Progenitor cell of endocrine pancreas (in vitro differentiated cells): ENCODE measurements around the gene SALL3. TPM values are rescaled to one million over a fixed set of nuclear protein-coding genes. Genes with fewer than 3 reads are reported as not detected.

Experiments
- DNase-seq: peaks from one replicate; pipeline ENCODE4 v3.0.0; 2021; ENCODE audit warnings: low spot score; ENCODE audit not compliant: unreplicated experiment
- H3K27ac Mint-ChIP-seq: 2 replicates; pipeline ENCODE4 v1.8.0; 2021; ENCODE audit warnings: mild to moderate bottlenecking, moderate library complexity, mixed read lengths
- H3K27me3 Mint-ChIP-seq: 2 replicates; pipeline ENCODE4 v1.8.0; 2021; ENCODE audit warnings: mixed read lengths
- H3K36me3 Mint-ChIP-seq: 2 replicates; pipeline ENCODE4 v1.8.0; 2022; ENCODE audit warnings: mixed read lengths; ENCODE audit not compliant: insufficient read depth
- H3K4me1 Mint-ChIP-seq: 2 replicates; pipeline ENCODE4 v1.8.0; 2021; ENCODE audit warnings: low read depth, mixed read lengths
- H3K4me3 Mint-ChIP-seq: 2 replicates; pipeline ENCODE4 v1.8.0; 2021; ENCODE audit warnings: low read depth, mild to moderate bottlenecking, moderate library complexity, mixed read lengths
- H3K9me3 Mint-ChIP-seq: 2 replicates; pipeline ENCODE4 v1.8.0; 2021; ENCODE audit warnings: low read depth, mixed read lengths
- total RNA-seq: library from RNA; stranded (reverse); gene quantifications from 2 replicates; pipeline ENCODE4 v1.2.1, GENCODE V29; 2021
- TF ChIP-seq, protein P1 (sequence below): fragments of 200-600 bp; sonication (generic); IDR thresholded peaks from one replicate; pipeline ENCODE4 v1.5.0; 2021; ENCODE audit warnings: antibody characterized with exemption, mild to moderate bottlenecking; ENCODE audit not compliant: unreplicated experiment

The SALL3 gene
- total RNA-seq, 1 donor from 2014 or later: 0.34 TPM

DNA sequence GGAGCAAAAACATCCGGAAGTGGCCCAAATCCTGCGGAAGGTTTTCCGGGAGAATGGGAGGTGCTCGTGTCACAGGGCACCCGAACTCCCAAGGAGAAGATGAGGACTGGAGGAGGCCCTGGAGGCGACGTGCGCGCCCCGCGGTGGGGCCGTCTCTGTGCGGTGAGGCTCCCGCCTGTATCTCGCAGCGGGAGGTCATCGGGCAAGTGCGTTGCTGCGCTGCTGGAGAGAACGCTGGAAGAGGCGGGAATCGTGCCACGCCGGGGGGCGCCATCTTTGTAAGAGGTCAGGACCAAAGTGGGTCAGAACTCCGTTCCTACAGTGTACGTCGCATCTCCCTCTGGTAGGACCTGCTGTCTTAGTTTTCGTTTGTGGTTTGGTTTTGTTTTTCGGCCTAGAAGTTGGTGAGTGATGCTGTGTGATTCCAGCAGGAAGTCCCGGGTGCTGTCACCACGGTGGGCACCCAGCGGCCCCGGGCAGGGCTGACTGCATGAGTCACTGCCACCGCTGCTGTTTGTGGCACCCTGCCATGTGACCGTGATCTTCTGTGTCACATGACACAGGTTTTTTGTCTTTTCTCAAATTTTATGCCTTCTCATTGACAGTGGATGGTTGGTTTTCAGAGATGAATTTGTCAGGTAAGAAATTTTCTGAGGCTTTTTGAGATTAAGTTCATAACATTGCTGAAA lies 68.1 kb downstream of the SALL3 start:
- DNase-seq: no peak
- Mint-ChIP-seq H3K4me1 (no peaks in the 10 kb centered on the region), H3K9me3 (no peaks in the 10 kb centered on the region), H3K27me3 (peaks cover 6% of the 10 kb centered on the region), H3K36me3 (no peaks in the 10 kb centered on the region), H3K27ac (no peak overlapping the region), H3K4me3 (no peak overlapping the region)
- TF ChIP-seq, protein P1, sequence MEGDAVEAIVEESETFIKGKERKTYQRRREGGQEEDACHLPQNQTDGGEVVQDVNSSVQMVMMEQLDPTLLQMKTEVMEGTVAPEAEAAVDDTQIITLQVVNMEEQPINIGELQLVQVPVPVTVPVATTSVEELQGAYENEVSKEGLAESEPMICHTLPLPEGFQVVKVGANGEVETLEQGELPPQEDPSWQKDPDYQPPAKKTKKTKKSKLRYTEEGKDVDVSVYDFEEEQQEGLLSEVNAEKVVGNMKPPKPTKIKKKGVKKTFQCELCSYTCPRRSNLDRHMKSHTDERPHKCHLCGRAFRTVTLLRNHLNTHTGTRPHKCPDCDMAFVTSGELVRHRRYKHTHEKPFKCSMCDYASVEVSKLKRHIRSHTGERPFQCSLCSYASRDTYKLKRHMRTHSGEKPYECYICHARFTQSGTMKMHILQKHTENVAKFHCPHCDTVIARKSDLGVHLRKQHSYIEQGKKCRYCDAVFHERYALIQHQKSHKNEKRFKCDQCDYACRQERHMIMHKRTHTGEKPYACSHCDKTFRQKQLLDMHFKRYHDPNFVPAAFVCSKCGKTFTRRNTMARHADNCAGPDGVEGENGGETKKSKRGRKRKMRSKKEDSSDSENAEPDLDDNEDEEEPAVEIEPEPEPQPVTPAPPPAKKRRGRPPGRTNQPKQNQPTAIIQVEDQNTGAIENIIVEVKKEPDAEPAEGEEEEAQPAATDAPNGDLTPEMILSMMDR: no peak

DNA sequence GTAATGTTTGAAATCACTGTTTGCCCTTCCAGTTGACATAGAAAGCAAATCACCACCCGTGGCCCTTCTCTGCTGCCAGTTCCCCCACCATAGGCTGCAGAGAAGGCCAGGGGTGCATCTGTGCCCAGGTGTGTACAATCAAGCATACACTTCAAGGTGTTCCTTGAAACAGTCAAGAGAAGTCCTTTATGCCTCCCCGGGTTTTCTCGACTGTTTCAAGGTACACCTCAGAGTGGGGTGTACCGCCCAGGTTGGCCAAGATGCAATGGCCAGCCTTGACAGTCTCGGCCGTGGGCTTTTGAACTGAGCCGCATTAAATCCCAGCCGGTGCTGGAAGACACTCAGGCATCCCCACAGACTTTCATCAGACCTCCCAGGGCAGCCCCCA lies 68.6 kb downstream of the SALL3 start:
- Mint-ChIP-seq H3K27ac (no peak overlapping the region), H3K4me1 (no peaks in the 10 kb centered on the region), H3K36me3 (no peaks in the 10 kb centered on the region), H3K9me3 (no peaks in the 10 kb centered on the region), H3K27me3 (peaks cover 8% of the 10 kb centered on the region), H3K4me3 (no peak overlapping the region)
- no peak for DNase-seq
- TF ChIP-seq, protein P1: no peak

DNA sequence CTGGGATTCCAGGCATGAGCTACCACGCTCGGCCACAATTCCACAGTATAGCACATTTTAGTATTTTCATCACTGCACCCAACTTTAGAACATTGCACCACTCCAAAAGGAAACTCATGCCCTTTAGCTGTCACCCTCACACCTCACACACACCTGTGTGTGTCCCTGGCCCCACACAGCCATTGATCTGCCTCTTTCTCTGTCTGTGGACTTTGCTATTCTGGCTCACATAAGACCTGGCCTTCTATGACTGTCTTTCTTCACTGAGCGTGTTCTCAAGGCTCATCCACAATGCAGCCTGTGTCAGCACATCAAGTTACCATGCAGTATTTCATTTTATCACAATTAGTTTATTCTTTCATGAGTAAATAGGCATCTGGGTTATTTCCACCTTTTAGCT lies 69.9 kb downstream of the SALL3 start:
- TF ChIP-seq, protein P1: no peak

More for the DNA sequence above, 69.9 kb downstream of the SALL3 start:
- DNase-seq: no peak
- no peaks in the 10 kb centered on the region for H3K36me3 Mint-ChIP-seq
- H3K4me3 Mint-ChIP-seq: no peak overlapping the region
- no peaks in the 10 kb centered on the region for H3K9me3 Mint-ChIP-seq
- peaks cover 12% of the 10 kb centered on the region for H3K27me3 Mint-ChIP-seq
- no peaks in the 10 kb centered on the region for H3K4me1 Mint-ChIP-seq
- no peak overlapping the region for H3K27ac Mint-ChIP-seq

Other genes with a start within 250 kb of the SALL3 start
- gene ATP9B, start 89.6 kb downstream of the SALL3 start, total RNA-seq: 45.3 and 49.9 TPM in 2 replicates